Right forelimb (tissue), 1 donor: ENCODE results near the gene ALOX12B.
"Not testable (repeated sequence)": the region's sequence is repeated elsewhere in the genome, so short reads cannot be mapped to it uniquely, and the experiment has no call there.

Source experiments
- DNase-seq: peaks from one replicate; pipeline ENCODE4 v3.0.0-alpha.2; 2018

ALOX12B gene

GRCh38 chr17:8081876-8082275, 5.6 kb downstream of the ALOX12B start:
- no peak for DNase-seq

- no peak for DNase-seq
These were observed 6.7 kb downstream of the ALOX12B start for GRCh38 chr17:8080799-8081219.

GRCh38 chr17:8080208-8080798, 7.2 kb downstream of the ALOX12B start:
- DNase-seq = no peak

GRCh38 chr17:8079291-8080207, 8.0 kb downstream of the ALOX12B start:
- peak; percentile 87 for DNase-seq

GRCh38 chr17:8077939-8078338, 9.6 kb downstream of the ALOX12B start:
- not testable (repeated sequence) for DNase-seq

GRCh38 chr17:8076502-8077266, 10.8 kb downstream of the ALOX12B start:
- DNase-seq = no peak

GRCh38 chr17:8075574-8076342, 11.8 kb downstream of the ALOX12B start:
- DNase-seq = no peak

GRCh38 chr17:8075081-8075480, 12.4 kb downstream of the ALOX12B start:
- DNase-seq = no peak

- no peak for DNase-seq
These were observed 13.0 kb downstream of the ALOX12B start for GRCh38 chr17:8074554-8074953.

GRCh38 chr17:8073627-8074484, 13.7 kb downstream of the ALOX12B start:
- DNase-seq = peak; percentile 69

- no peak for DNase-seq
These were observed 14.6 kb downstream of the ALOX12B start for GRCh38 chr17:8072729-8073461.

GRCh38 chr17:8072341-8072728, 15.2 kb downstream of the ALOX12B start:
- no peak for DNase-seq

GRCh38 chr17:8071496-8071895, 16.0 kb downstream of the ALOX12B start:
- no peak for DNase-seq

- no peak for DNase-seq
These were observed 18.0 kb downstream of the ALOX12B start for GRCh38 chr17:8069587-8069860.

- no peak for DNase-seq
These were observed 18.6 kb downstream of the ALOX12B start for GRCh38 chr17:8068736-8069586.

GRCh38 chr17:8067806-8068205, 19.7 kb downstream of the ALOX12B start:
- no peak for DNase-seq

GRCh38 chr17:8066841-8067775, 20.4 kb downstream of the ALOX12B start:
- no peak for DNase-seq

GRCh38 chr17:8064561-8065019, 22.9 kb downstream of the ALOX12B start:
- DNase-seq = no peak
